Non-pigmented ciliary epithelial cell (primary cell): ENCODE results near the gene APBB2.

ENCODE experiments used
- DNase-seq: peaks from one replicate; pipeline ENCODE4 v3.0.0-alpha.2; 2010; ENCODE audit warnings: low read depth

Gene APBB2

GRCh38 chr4:41189076-41189475 lies 25.3 kb downstream of the APBB2 start:
- DNase-seq, result no peak

GRCh38 chr4:41185614-41186592 lies 28.4 kb downstream of the APBB2 start:
- no peak for DNase-seq

GRCh38 chr4:41184009-41184408 lies 30.3 kb downstream of the APBB2 start:
- no peak for DNase-seq

- no peak for DNase-seq
These were observed 31.3 kb downstream of the APBB2 start for GRCh38 chr4:41183021-41183553.

GRCh38 chr4:41181037-41181436 lies 33.3 kb downstream of the APBB2 start:
- DNase-seq, result no peak

- no peak for DNase-seq
These were observed 34.7 kb downstream of the APBB2 start for GRCh38 chr4:41179498-41180195.

- peak; percentile 81 for DNase-seq
These were observed 35.7 kb downstream of the APBB2 start for GRCh38 chr4:41178372-41179370.

- peak; percentile 81 for DNase-seq
These were observed 37.3 kb downstream of the APBB2 start for GRCh38 chr4:41177016-41177415.

- DNase-seq, result no peak
These were observed 38.0 kb downstream of the APBB2 start for GRCh38 chr4:41176340-41176739.

GRCh38 chr4:41175794-41176193 lies 38.5 kb downstream of the APBB2 start:
- DNase-seq, result no peak

GRCh38 chr4:41174444-41174843 lies 39.9 kb downstream of the APBB2 start:
- no peak for DNase-seq

GRCh38 chr4:41172786-41173185 lies 41.6 kb downstream of the APBB2 start:
- DNase-seq, result no peak

- DNase-seq, result no peak
These were observed 45.0 kb downstream of the APBB2 start for GRCh38 chr4:41169256-41169800.

GRCh38 chr4:41167191-41167590 lies 47.2 kb downstream of the APBB2 start:
- no peak for DNase-seq

- DNase-seq, result no peak
These were observed 49.9 kb downstream of the APBB2 start for GRCh38 chr4:41164405-41164804.

GRCh38 chr4:41161355-41161754 lies 53.0 kb downstream of the APBB2 start:
- DNase-seq, result no peak

- no peak for DNase-seq
These were observed 53.5 kb downstream of the APBB2 start for GRCh38 chr4:41160856-41161255.

- DNase-seq, result peak; percentile 99
These were observed 54.1 kb downstream of the APBB2 start for GRCh38 chr4:41160012-41160789.

- DNase-seq, result no peak
These were observed 55.6 kb downstream of the APBB2 start for GRCh38 chr4:41158756-41159155.

GRCh38 chr4:41158274-41158673 lies 56.1 kb downstream of the APBB2 start:
- no peak for DNase-seq

- no peak for DNase-seq
These were observed 57.3 kb downstream of the APBB2 start for GRCh38 chr4:41157009-41157408.
